ENCODE measurements around the gene CCDC85C. TPM values are rescaled to one million over a fixed set of nuclear protein-coding genes. Genes with fewer than 3 reads are reported as not detected.
A peak's percentile ranks its signal among the peaks of the same experiment; 100 is the strongest.

The CCDC85C gene
- total RNA-seq, 6 donors from 2014 or later: 5.2 to 31.0 (median 20.4) TPM

DNA sequence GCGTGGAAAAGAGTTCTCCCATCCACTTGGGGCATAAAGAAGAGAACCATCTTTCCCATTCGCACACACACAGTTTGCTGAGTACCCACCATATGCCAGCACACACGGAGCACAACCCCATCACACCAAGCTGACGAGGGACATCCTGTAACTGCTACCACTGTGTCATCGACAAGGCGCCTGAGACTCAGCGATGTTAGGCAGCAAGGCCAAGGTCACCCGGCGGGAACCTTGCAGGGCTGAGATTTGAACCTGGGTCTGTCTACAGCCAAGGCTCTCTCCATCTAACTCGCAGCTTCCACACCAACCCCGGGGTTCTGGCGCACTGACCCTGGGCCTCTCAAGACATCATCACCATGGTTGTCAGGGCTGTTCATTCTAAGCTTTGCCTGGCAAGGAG lies 60.0 kb downstream of the CCDC85C start:
- no peaks in the 10 kb centered on the region for H3K27me3 ChIP-seq
- no peaks in the 10 kb centered on the region for H3K9me3 ChIP-seq
- WGBS, 2 donors: 88 to 94% methylated on average over 11 to 12 of the region's 12 CpGs
- H3K27ac ChIP-seq: no peak overlapping the region
- ATAC-seq (ENCODE audit: low FRiP score in 2 of 2) (no peak), DNase-seq (no peak)
- TF ChIP-seq, protein P1, sequence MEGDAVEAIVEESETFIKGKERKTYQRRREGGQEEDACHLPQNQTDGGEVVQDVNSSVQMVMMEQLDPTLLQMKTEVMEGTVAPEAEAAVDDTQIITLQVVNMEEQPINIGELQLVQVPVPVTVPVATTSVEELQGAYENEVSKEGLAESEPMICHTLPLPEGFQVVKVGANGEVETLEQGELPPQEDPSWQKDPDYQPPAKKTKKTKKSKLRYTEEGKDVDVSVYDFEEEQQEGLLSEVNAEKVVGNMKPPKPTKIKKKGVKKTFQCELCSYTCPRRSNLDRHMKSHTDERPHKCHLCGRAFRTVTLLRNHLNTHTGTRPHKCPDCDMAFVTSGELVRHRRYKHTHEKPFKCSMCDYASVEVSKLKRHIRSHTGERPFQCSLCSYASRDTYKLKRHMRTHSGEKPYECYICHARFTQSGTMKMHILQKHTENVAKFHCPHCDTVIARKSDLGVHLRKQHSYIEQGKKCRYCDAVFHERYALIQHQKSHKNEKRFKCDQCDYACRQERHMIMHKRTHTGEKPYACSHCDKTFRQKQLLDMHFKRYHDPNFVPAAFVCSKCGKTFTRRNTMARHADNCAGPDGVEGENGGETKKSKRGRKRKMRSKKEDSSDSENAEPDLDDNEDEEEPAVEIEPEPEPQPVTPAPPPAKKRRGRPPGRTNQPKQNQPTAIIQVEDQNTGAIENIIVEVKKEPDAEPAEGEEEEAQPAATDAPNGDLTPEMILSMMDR (IDR thresholded peaks at IDR 0.05): no peak
- TF ChIP-seq POLR2A (IDR thresholded peaks at IDR 0.05) (no peak), EP300 (IDR thresholded peaks at IDR 0.05) (no peak), POLR2AphosphoS5 (IDR thresholded peaks at IDR 0.05) (no peak)
- H3K4me1 ChIP-seq: peaks cover 7 to 25% (median 18%) of the 10 kb centered on the region in 4 donors
- no peaks in the 10 kb centered on the region for H3K36me3 ChIP-seq
- no peak overlapping the region for H3K4me3 ChIP-seq

DNA sequence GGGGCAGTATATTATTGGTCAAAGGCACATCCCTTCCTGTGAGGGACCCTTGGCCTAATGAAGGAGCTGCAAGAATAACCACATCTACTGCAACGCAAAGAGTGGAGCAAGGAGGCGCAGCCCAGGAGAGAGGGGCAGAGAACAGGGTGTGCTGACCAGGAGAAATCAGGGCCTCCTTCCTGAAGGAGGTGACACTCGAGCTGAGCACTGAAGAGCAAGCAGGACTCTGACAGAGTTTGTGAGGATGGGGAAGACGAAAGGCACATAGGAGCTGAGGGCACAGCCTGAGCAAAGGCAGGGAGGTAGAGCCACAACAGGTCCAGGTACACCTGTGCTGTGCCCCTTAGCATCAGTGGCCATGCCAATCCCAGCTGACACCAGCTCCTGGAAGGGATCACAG lies 60.6 kb downstream of the CCDC85C start:
- Histone ChIP-seq H3K36me3 (no peaks in the 10 kb centered on the region), H3K27ac (no peak overlapping the region), H3K9me3 (no peaks in the 10 kb centered on the region), H3K27me3 (no peaks in the 10 kb centered on the region), H3K4me3 (no peak overlapping the region), H3K4me1 (peaks cover 7 to 30% (median 21%) of the 10 kb centered on the region in 4 donors)
- ATAC-seq (ENCODE audit: low FRiP score in 2 of 2) (no peak), DNase-seq (no peak)
- TF ChIP-seq EP300 (IDR thresholded peaks at IDR 0.05): no peak
- no peak for TF ChIP-seq POLR2AphosphoS5 (IDR thresholded peaks at IDR 0.05)
- TF ChIP-seq POLR2A (IDR thresholded peaks at IDR 0.05): no peak
- TF ChIP-seq, protein P1 (IDR thresholded peaks at IDR 0.05): no peak
- 90 to 95% methylated on average over 4 of the region's 4 CpGs for whole genome bisulfite sequencing, 2 donors

DNA sequence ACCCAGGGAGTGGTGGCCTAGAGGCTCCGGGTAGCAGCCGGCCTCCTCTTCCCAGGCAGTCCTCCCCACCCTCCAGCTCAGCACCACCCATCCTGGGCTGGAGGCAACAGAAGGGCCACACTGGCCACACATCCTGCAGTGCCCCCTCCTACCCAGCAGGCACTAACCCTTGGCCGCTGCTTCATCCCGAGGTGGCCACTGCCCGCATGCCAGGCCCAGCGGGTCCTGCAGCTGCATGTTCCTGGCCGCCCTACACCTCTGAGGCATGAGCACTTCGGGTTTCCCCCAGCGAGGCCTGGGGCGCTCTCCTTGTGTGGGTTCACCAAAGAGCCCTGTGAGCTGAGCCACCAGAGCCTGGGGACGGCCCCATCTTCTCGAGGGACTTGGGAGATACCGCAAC lies 61.4 kb downstream of the CCDC85C start:
- Histone ChIP-seq H3K4me1 (peaks cover 7 to 36% (median 21%) of the 10 kb centered on the region in 4 donors), H3K27me3 (no peaks in the 10 kb centered on the region), H3K9me3 (no peaks in the 10 kb centered on the region), H3K36me3 (no peaks in the 10 kb centered on the region), H3K27ac (no peak overlapping the region), H3K4me3 (no peak overlapping the region)
- DNase-seq: peak in 1 of 2 donors; percentile 71
- 84 to 95% methylated on average over 9 to 13 of the region's 13 CpGs for WGBS, 2 donors
- TF ChIP-seq, protein P1 (IDR thresholded peaks at IDR 0.05): no peak
- TF ChIP-seq POLR2A (IDR thresholded peaks at IDR 0.05) (no peak), POLR2AphosphoS5 (IDR thresholded peaks at IDR 0.05) (no peak), EP300 (IDR thresholded peaks at IDR 0.05) (no peak)
- ATAC-seq (ENCODE audit: low FRiP score in 2 of 2): no peak

DNA sequence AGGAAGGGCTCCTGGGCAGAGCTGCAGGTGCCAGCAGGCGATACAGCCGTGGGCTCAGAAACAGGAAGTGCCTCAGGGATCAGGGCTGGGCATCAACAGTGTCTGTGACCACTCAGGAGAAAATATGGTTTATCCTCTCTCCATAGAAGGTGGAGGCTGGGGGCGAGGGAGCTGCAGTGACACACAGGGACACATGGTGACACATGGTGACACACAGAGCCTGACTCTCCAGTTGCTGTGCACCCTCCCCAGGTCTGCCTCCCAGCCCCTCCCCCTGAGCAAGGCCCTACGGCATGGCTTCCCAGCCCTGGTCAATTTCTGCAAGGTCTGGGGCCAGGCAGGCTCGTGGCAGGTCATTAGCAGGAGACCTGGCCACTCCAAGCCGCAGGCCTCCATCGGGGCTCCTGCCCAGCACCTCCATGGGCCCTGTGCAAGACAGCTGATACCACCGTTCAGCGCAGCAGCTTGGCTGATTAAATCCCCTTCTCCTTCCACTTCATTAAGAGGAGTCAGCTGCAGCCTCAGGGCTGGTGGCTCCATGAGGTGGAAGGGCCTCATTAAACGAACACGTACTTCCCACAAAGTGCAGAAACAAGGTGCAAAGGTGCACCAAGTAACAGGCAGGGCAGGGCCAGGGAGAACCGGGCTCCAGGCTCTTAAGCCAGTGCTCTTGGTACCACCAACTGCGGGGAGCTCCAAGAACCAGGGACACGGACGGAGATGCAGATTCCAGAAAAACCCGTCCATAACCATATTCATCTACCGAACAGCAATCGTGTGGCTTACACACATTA lies 62.1 kb downstream of the CCDC85C start:
- TF ChIP-seq, protein P1 (IDR thresholded peaks at IDR 0.05): no peak
- TF ChIP-seq POLR2A (IDR thresholded peaks at IDR 0.05): no peak
- no peak for TF ChIP-seq EP300 (IDR thresholded peaks at IDR 0.05)
- TF ChIP-seq POLR2AphosphoS5 (IDR thresholded peaks at IDR 0.05): no peak
- DNase-seq (no peak), ATAC-seq (ENCODE audit: low FRiP score in 2 of 2) (peak in 1 of 2 donors; percentile 30)
- Histone ChIP-seq H3K36me3 (no peaks in the 10 kb centered on the region), H3K27ac (no peak overlapping the region), H3K27me3 (no peaks in the 10 kb centered on the region), H3K4me3 (no peak overlapping the region), H3K4me1 (peaks cover 7 to 36% (median 21%) of the 10 kb centered on the region in 4 donors), H3K9me3 (no peaks in the 10 kb centered on the region)
- 81 to 82% methylated on average over 16 to 18 of the region's 18 CpGs for WGBS, 2 donors
